ENCODE results near the gene PEA15.

The PEA15 gene

DNA sequence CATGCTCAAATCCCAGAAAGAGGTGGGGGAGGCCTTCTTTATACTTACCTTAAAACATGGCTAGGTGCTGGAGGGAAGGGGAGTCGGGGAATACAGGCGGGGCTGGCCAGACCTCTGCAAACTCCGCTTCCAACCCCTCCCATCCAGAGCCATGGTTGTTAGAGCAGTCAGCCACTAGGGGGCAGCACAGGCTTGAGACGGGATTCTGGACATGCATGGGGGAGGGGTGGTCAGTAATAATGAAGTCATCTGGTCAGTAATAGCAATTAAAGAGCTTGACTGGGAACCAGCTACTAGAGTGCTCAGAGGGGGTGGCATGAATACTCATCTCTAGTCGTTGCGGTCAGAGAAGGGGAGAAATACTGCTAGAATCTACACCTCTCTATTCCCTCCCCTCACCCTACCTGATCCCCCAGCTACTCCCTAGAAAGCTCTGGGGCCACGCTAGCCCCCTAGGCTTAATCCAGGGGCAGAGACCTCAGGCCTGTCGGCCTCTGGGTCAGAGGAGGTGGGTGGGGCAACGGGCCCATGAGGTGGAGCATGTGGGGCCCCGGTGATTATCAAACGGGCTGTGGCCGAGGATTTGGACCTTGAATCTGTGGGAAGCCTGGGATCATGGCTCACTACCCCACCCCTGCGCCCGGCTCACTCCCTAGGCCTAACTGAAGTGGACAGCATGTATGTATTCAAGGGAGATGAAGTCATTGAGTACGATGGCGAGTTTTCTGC, 11.9 kb upstream of the PEA15 start:
- H3K9me3 ChIP-seq = no peaks in the 10 kb centered on the region
- peaks cover 3% of the 10 kb centered on the region; the same call in 1 of the 2 replicates for H3K4me1 ChIP-seq
- no peak overlapping the region for H3K4me3 ChIP-seq (ENCODE audit: low read depth, low read length)
- DNase-seq = peak; percentile 90
- no peaks in the 10 kb centered on the region for H3K36me3 ChIP-seq
- no peaks in the 10 kb centered on the region for H3K27me3 ChIP-seq
- TF ChIP-seq, protein P1, sequence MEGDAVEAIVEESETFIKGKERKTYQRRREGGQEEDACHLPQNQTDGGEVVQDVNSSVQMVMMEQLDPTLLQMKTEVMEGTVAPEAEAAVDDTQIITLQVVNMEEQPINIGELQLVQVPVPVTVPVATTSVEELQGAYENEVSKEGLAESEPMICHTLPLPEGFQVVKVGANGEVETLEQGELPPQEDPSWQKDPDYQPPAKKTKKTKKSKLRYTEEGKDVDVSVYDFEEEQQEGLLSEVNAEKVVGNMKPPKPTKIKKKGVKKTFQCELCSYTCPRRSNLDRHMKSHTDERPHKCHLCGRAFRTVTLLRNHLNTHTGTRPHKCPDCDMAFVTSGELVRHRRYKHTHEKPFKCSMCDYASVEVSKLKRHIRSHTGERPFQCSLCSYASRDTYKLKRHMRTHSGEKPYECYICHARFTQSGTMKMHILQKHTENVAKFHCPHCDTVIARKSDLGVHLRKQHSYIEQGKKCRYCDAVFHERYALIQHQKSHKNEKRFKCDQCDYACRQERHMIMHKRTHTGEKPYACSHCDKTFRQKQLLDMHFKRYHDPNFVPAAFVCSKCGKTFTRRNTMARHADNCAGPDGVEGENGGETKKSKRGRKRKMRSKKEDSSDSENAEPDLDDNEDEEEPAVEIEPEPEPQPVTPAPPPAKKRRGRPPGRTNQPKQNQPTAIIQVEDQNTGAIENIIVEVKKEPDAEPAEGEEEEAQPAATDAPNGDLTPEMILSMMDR (IDR thresholded peaks at IDR 0.05; ENCODE audit: low read depth, low read length) = peak; percentile 99

DNA sequence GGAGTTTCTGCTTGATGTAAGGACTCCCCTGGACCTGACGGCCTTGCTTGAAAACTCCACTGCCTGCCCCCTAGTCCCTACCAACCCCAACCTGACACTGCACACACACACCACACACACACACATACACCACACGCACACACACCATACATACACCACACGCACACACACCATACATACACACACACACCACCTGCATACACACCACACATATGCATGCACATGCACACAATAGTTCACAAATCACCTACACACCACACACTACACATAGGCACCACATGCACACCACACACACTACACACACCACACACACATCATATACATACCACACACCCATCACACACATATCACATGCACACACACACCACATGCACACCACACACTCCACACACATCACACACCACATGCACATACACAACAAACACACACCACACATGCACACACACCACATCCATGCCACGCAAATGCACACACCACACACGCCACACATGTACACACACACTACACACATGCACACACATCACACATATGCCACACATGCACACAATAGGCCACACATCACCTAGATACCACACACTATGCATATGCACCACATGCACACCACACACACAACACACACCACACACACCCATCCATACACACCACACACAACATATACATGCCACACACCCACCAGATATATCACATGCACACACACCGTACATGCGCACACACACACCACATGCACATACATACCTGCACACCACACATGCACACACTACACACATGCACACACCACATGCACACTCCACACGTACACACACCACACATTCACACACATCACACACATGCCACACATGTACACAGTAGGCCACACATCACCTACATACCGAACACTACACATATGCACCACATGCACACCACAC, 11.1 kb upstream of the PEA15 start:
- H3K9me3 ChIP-seq = no peaks in the 10 kb centered on the region
- H3K4me3 ChIP-seq (ENCODE audit: low read depth, low read length) = no peak overlapping the region
- TF ChIP-seq, protein P1 (IDR thresholded peaks at IDR 0.05; ENCODE audit: low read depth, low read length) = no peak
- peaks cover 3% of the 10 kb centered on the region; the same call in 1 of the 2 replicates for H3K4me1 ChIP-seq
- H3K36me3 ChIP-seq = no peaks in the 10 kb centered on the region
- DNase-seq = no peak
- H3K27me3 ChIP-seq = no peaks in the 10 kb centered on the region

DNA sequence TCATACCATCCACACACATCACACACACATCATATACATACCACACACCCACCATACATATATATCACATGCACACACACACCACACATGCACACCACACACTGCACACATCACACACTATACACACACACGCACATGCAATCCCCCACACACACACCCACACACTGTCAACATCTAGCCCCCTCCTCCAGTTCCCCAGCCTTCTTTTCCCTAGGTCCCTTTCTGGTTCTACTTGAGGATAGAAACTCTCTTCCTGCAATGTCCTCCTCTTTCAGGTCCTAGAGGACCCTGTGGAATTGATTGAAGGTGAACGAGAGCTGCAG, 10.5 kb upstream of the PEA15 start:
- no peaks in the 10 kb centered on the region for H3K27me3 ChIP-seq
- no peaks in the 10 kb centered on the region for H3K36me3 ChIP-seq
- H3K4me1 ChIP-seq = peaks cover 3% of the 10 kb centered on the region; the same call in 1 of the 2 replicates
- H3K4me3 ChIP-seq (ENCODE audit: low read depth, low read length) = no peak overlapping the region
- TF ChIP-seq, protein P1 (IDR thresholded peaks at IDR 0.05; ENCODE audit: low read depth, low read length) = no peak
- DNase-seq = no peak
- no peaks in the 10 kb centered on the region for H3K9me3 ChIP-seq

DNA sequence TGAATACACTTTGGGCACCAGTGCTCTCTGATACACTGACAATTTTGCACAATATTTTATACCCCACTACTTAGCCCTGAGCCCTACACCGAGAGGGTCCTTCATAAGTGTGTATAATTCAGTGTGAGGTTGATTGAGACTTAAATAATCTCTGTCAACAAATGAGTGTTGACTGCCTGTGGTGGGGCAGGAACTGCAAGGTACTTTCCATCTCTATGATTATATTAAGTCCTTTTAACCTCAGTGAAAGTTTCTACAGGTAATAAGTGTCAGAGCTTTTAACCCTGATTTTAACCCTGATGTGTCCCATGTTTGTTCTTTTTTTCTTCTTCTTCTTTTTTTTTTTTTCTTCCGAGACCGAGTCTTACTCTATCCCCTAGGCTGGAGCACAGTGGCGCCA, 9.0 kb upstream of the PEA15 start:
- DNase-seq = no peak

DNA sequence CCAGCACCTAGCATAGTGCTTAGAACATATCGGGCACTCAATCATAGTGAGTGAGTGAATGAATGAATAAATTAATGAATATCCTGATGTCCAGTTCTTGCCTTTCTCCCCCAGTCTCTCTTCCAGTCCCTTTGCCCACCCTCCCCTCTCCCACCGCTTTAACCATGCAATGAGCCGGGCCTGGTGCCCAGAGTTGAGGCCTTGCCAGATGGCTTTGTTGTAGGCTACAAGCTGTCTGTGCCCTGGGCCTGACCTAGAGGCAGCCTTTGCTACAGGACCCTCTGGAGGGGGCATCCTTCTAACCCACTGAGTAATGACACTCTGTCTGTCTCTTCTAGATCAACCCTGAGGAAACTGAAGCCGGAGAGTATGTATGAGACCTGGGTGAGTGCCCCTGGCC, 8.0 kb upstream of the PEA15 start:
- peaks cover 3% of the 10 kb centered on the region; the same call in 1 of the 2 replicates for H3K4me1 ChIP-seq
- H3K36me3 ChIP-seq = no peaks in the 10 kb centered on the region
- no peak for DNase-seq
- H3K4me3 ChIP-seq (ENCODE audit: low read depth, low read length) = no peak overlapping the region
- H3K9me3 ChIP-seq = no peaks in the 10 kb centered on the region
- TF ChIP-seq, protein P1 (IDR thresholded peaks at IDR 0.05; ENCODE audit: low read depth, low read length) = no peak
- H3K27me3 ChIP-seq = no peaks in the 10 kb centered on the region

More for the DNA sequence above, 9.0 kb upstream of the PEA15 start:
- no peak overlapping the region for H3K4me3 ChIP-seq (ENCODE audit: low read depth, low read length)
- no peaks in the 10 kb centered on the region for H3K9me3 ChIP-seq
- H3K4me1 ChIP-seq = peaks cover 3% of the 10 kb centered on the region; the same call in 1 of the 2 replicates
- no peaks in the 10 kb centered on the region for H3K36me3 ChIP-seq
- H3K27me3 ChIP-seq = no peaks in the 10 kb centered on the region
- TF ChIP-seq, protein P1 (IDR thresholded peaks at IDR 0.05; ENCODE audit: low read depth, low read length) = no peak
